ENCODE data around the gene THUMPD1. TPM values are rescaled to one million over a fixed set of nuclear protein-coding genes. Genes with fewer than 3 reads are reported as not detected.

Gene THUMPD1
- total and polyA plus RNA-seq, 2 of the 8 experiments (the other 6 are each of a cell fraction or from before 2014, with no cell fraction given), result 31.6 to 49.4 TPM

DNA sequence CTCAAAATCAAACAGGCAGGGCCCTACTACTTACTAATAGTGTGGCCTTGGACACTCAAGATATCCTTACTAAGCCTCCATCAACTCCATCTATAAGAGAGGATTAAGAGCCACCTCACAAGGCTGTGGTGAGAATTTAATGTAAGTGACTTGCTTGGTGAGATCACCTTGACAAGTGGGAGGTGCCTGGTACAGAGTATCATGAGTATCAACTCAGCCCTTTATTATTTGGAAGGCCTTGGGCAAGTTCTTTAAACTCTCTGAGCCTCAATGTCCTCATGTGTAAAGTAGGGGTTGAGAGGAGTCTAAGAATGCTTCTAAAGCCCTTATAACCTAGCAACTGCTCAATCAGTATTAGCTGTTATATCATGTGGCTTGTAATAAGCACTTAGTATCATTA lies 15.0 kb downstream of the THUMPD1 start:
- H3K14ac ChIP-seq (ENCODE audit: insufficient read length), result no peak overlapping the region
- H4K91ac ChIP-seq (replicated peaks; ENCODE audit: insufficient read length, low read length), result no peak overlapping the region
- H3K27ac ChIP-seq (ENCODE audit: low read depth, low read length), result no peak overlapping the region
- no peak overlapping the region for H3K18ac ChIP-seq (ENCODE audit: extremely low read depth, low read length)
- no peaks in the 10 kb centered on the region for H3K9me3 ChIP-seq (ENCODE audit: insufficient read depth in 2 of 2, low read depth in 1 of 2, low read length in 1 of 2)
- H4K8ac ChIP-seq (ENCODE audit: extremely low read depth, insufficient read depth, low read length), result no peak overlapping the region
- H3K4me1 ChIP-seq (replicated peaks in 1 of 4; ENCODE audit: control insufficient read depth in 3 of 4, insufficient read depth in 4 of 4, low read length in 3 of 4), result no peaks in the 10 kb centered on the region
- FAIRE-seq (no peak), DNase-seq (ENCODE audit: low read depth in 1 of 2, low spot score in 2 of 2) (no peak)
- H3K79me2 ChIP-seq (ENCODE audit: control insufficient read depth in 1 of 2, insufficient read depth in 2 of 2, low read length in 2 of 2), result no peaks in the 10 kb centered on the region
- no peak overlapping the region for H2BK120ac ChIP-seq (replicated peaks; ENCODE audit: low read depth, low read length)
- no peak overlapping the region for H2BK5ac ChIP-seq (ENCODE audit: low read depth, low read length)
- no peak overlapping the region for H2BK15ac ChIP-seq (ENCODE audit: low read length)
- H4K20me1 ChIP-seq (replicated peaks in 1 of 2; ENCODE audit: control insufficient read depth in 1 of 2, insufficient read depth in 2 of 2, low read length in 2 of 2), result no peaks in the 10 kb centered on the region
- H3K4me3 ChIP-seq (ENCODE audit: extremely low read depth in 1 of 4, insufficient read depth in 2 of 4, low read depth in 3 of 4, low read length in 4 of 4), result no peak overlapping the region
- TF ChIP-seq BACH1 (IDR thresholded peaks at IDR 0.05; ENCODE audit: low read length) (no peak), GTF2F1 (IDR thresholded peaks at IDR 0.05; ENCODE audit: borderline replicate concordance, low read depth, low read length) (no peak), EZH2 (IDR thresholded peaks at IDR 0.05; ENCODE audit: low read depth, low read length, severe bottlenecking) (no peak), TEAD4 (IDR thresholded peaks at IDR 0.05; ENCODE audit: low read depth, low read length) (no peak), SRF (IDR thresholded peaks at IDR 0.05; ENCODE audit: low read depth, low read length) (no peak), MAFK (IDR thresholded peaks at IDR 0.05; ENCODE audit: low read depth, low read length) (no peak), SIN3A (conservative IDR thresholded peaks at IDR 0.05 in 1 of 2, IDR thresholded peaks at IDR 0.05 in 1 of 2; ENCODE audit: low read depth in 1 of 2, low read length in 2 of 2) (no peak), SP1 (IDR thresholded peaks at IDR 0.05; ENCODE audit: low read depth, low read length) (no peak)
- TF ChIP-seq, protein P1, sequence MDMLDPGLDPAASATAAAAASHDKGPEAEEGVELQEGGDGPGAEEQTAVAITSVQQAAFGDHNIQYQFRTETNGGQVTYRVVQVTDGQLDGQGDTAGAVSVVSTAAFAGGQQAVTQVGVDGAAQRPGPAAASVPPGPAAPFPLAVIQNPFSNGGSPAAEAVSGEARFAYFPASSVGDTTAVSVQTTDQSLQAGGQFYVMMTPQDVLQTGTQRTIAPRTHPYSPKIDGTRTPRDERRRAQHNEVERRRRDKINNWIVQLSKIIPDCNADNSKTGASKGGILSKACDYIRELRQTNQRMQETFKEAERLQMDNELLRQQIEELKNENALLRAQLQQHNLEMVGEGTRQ (IDR thresholded peaks at IDR 0.05; ENCODE audit: low read length), result no peak
- ChIA-PET CTCF (ENCODE audit: partially characterized antibody) (no interaction called here), POLR2A (ENCODE audit: partially characterized antibody) (no interaction called here)
- H3K27me3 ChIP-seq (replicated peaks in 1 of 4; ENCODE audit: control insufficient read depth in 3 of 4, extremely low read depth in 1 of 4, insufficient read depth in 3 of 4, low read length in 3 of 4), result no peaks in the 10 kb centered on the region; a peak in 1 of 7 replicates
- H3K23me2 ChIP-seq (ENCODE audit: low read depth, low read length), result no peaks in the 10 kb centered on the region
- no peak overlapping the region for H2AK5ac ChIP-seq (ENCODE audit: low read depth, low read length)
- no peak overlapping the region for H3K4ac ChIP-seq (replicated peaks; ENCODE audit: insufficient read length, low read depth, low read length)
- H3K36me3 ChIP-seq (ENCODE audit: control insufficient read depth in 2 of 4, insufficient read depth in 4 of 4, low read length in 3 of 4), result no peaks in the 10 kb centered on the region
- H2AFZ ChIP-seq (ENCODE audit: low read length), result no peak overlapping the region
- no peak overlapping the region for H4K5ac ChIP-seq (ENCODE audit: insufficient read length, low read depth, low read length)
- no peak overlapping the region for H2BK12ac ChIP-seq (ENCODE audit: low read depth, low read length)
- H3K79me1 ChIP-seq (ENCODE audit: low read depth, low read length), result no peaks in the 10 kb centered on the region
- no peak overlapping the region for H3K56ac ChIP-seq (replicated peaks; ENCODE audit: insufficient read length, low read depth, low read length)
- H2BK20ac ChIP-seq (ENCODE audit: low read length), result no peak overlapping the region
- no peak overlapping the region for H3K9ac ChIP-seq (replicated peaks in 1 of 4; ENCODE audit: extremely low read depth in 1 of 4, low read depth in 3 of 4, low read length in 3 of 4)
- H3K4me2 ChIP-seq (ENCODE audit: insufficient read depth in 1 of 2, low read depth in 2 of 2, low read length in 2 of 2), result no peak overlapping the region
- H3K23ac ChIP-seq (ENCODE audit: insufficient read length), result no peak overlapping the region
